ENCODE data around the gene SBNO1.
"Not testable (repeated sequence)": the region's sequence is repeated elsewhere in the genome, so short reads cannot be mapped to it uniquely, and the experiment has no call there.

Gene SBNO1

DNA sequence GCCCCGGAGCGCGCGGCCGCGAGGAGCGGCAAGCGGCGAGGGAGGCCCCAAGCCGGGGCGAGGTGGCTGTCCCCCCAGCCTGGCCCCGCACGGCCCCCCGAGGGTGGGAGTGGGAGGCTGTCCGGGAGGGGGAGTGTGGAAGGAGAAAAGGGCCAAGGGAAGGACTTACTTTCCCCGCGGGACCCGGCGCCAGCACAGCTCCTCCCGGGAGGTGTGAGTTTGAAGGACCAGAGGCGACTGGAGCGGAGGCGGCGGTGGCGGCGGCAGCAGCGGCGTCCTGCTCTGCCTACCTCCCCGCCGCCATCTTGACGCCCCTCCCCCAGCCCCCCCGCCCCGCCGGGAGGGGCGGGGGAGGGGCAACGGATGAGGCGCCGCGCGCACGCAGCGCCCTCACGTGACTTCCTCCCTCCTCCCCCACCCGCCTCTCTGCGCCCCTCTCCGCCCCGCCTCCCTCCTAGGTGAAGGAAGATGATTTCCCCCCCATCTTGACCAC, at the start of gene SBNO1:
Gene SBNO1 (minus strand): TSS at position 316 of the 493 bp plus-strand sequence. CDS start 14,406 bp downstream, outside the sequence.
- no peaks in the 10 kb centered on the region for H3K36me3 Mint-ChIP-seq
- H3K9me3 Mint-ChIP-seq = no peaks in the 10 kb centered on the region
- H3K27ac Mint-ChIP-seq = peak within 1 kb of the TSS; percentile 98

DNA sequence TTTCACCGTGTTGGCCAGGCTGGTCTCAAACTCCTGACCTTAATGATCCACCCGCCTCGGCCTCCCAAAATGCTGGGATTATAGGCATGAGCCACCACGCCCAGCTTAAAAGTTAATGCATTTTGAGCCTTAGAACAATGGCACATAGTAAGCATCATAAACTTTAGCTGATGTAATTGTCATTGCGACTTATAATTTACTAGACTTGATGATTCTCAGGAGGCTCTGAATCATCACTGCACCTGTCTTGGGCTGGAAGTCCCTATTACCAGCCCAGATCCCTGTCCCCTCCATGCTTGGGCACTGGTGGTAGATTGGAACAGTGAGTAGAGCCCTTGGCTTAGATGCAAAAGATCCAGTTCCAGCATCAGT, 45.4 kb upstream of the SBNO1 start:
- H3K4me3 Mint-ChIP-seq = no peak overlapping the region
- peaks cover 16 to 33% of the 10 kb centered on the region in 2 donors for H3K36me3 Mint-ChIP-seq
- H3K27ac Mint-ChIP-seq = peak overlapping the region; percentile 25
- no peaks in the 10 kb centered on the region for H3K9me3 Mint-ChIP-seq
- no peak for DNase-seq
- H3K27me3 Mint-ChIP-seq = no peaks in the 10 kb centered on the region
- peak in 1 of 2 donors; percentile 10 for ATAC-seq (replicated peaks)
- H3K4me1 Mint-ChIP-seq = peaks cover 4 to 5% of the 10 kb centered on the region in 2 donors

More for the DNA sequence above, at the start of gene SBNO1:
- no peak for DNase-seq
- Mint-ChIP-seq H3K4me1 (peaks cover 13 to 27% of the 10 kb centered on the region in 2 donors), H3K4me3 (peak within 1 kb of the TSS; percentile 92 to 96), H3K27me3 (no peaks in the 10 kb centered on the region)
- peak; percentile 35 to 48 for ATAC-seq (replicated peaks)

DNA sequence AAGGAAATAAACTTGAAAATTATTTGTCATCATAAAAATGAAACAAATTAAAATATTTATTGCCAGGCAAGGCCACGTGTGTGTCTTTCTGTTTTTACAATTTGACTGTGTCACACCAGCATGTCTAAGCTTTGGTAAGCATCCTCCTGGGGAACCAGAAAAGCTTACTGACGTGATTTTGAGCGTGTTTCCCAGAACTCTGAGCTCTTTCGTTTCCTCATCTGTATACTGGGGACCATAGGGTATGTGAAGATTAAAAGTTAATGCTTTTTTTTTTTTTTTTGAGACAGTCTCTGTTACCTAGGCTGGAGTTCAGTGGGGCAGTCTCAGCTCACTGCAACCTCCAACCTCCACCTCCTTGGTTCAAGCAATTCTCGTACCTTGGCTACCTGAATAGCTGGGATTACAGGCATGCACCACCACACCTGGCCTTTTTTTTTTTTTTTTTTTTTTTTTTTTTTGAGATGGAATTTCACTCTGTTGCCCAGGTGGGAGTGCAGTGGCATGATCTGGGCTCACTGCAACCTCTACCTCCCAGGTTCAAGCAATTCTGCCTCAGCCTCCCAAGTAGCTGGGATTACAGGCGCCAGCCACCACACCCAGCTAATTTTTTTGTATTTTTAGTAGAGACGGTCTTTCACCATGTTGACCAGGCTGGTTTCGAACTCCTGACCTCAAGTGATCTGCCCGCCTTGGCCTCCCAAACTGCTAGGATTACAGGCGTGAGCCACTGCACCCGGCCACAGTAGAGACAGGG, 44.8 kb upstream of the SBNO1 start:
- peak; percentile 14 to 60 for ATAC-seq (replicated peaks)
- peaks cover 19 to 34% of the 10 kb centered on the region in 2 donors for H3K36me3 Mint-ChIP-seq
- not testable (repeated sequence) for H3K4me3 Mint-ChIP-seq, DNase-seq, H3K4me1 Mint-ChIP-seq, H3K9me3 Mint-ChIP-seq, H3K27me3 Mint-ChIP-seq
- H3K27ac Mint-ChIP-seq = peak overlapping the region; percentile 25

DNA sequence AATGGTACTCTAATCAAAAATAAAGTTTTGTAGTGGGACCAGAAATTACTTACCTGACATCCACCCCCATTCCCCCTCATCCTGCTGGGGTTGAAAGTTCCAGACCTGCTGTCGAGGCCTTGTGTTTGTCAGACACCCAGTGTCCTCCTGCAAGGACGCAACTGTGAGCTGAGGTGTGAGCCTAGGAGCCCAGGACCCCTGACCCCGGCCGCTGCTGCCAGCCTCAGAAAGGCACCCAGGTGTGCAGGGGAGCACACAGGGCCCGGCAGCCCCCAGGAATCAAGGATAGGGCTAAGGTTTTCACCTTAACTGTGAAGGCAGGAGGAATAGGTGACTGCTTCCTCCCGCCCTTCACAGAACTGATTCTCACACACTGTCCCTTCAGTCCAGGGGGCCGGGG, 44.0 kb upstream of the SBNO1 start:
- not testable (repeated sequence) for ATAC-seq (replicated peaks); H3K27ac Mint-ChIP-seq; H3K4me3 Mint-ChIP-seq; H3K9me3 Mint-ChIP-seq; DNase-seq; H3K27me3 Mint-ChIP-seq
- Mint-ChIP-seq H3K36me3 (peaks cover 18 to 36% of the 10 kb centered on the region in 2 donors), H3K4me1 (peaks cover 6 to 13% of the 10 kb centered on the region in 2 donors)

DNA sequence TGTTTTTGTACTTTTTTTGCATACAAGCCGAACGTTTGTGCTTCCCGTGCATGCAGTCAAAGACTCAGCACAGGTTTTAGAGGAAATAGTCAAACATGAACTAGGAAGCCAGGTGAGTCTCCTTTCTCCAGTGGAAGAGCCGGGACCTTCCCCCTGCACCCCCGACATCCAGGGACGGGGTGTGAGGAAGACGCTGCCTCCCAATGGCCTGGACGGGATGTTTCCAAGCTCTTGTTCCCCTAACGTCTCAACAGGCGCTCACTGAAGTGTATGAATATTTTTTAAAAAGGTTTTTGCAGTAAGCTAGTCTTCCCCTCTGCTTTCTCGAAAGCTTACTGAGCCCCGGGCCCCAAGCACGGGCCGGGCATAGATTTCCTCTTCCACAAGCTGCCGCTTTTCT, 43.3 kb upstream of the SBNO1 start:
- not testable (repeated sequence) for H3K9me3 Mint-ChIP-seq; H3K4me3 Mint-ChIP-seq; DNase-seq; ATAC-seq (replicated peaks); H3K27me3 Mint-ChIP-seq; H3K27ac Mint-ChIP-seq
- H3K4me1 Mint-ChIP-seq = peaks cover 9 to 18% of the 10 kb centered on the region in 2 donors
- peaks cover 23 to 38% of the 10 kb centered on the region in 2 donors for H3K36me3 Mint-ChIP-seq

DNA sequence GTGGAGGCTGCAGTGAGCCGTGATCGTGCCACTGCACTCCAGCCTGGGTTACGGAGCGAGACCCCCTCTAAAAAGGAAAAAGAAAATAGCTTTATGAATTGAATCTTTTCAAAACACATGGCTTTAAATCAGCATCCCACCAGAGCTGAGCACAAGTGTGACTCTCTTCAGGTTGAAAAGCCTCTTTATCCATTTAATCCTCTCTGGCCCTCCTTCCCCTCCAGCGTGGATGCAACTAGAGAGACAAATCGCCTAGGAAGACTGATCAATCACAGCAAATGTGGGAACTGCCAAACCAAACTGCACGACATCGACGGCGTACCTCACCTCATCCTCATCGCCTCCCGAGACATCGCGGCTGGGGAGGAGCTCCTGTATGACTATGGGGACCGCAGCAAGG, 42.6 kb upstream of the SBNO1 start:
- H3K36me3 Mint-ChIP-seq = peaks cover 24 to 41% of the 10 kb centered on the region in 2 donors
- DNase-seq; H3K4me3 Mint-ChIP-seq; H3K9me3 Mint-ChIP-seq; ATAC-seq (replicated peaks); H3K27me3 Mint-ChIP-seq: not testable (repeated sequence)
- H3K4me1 Mint-ChIP-seq = peaks cover 12 to 21% of the 10 kb centered on the region in 2 donors
- H3K27ac Mint-ChIP-seq = peak overlapping the region; percentile 47

DNA sequence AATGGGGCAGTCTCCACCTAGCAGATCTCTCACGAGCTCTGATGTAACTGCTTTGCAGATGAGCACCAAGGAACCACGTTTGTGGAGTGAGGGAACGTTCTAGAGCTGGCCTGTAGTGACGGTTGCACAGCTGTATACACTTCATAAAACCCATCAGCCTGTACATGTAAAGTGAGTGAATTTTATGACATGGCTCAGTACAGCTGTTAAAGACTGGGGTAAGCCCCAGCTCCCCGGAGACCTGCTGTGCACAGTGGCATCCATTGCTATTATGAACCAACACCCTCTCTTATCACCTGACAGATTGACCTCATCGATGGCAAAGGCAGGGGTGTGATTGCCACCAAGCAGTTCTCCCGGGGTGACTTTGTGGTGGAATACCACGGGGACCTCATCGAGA, 39.9 kb upstream of the SBNO1 start:
- DNase-seq = no peak
- peaks cover 24 to 40% of the 10 kb centered on the region in 2 donors for H3K36me3 Mint-ChIP-seq
- peaks cover 9 to 19% of the 10 kb centered on the region in 2 donors for H3K4me1 Mint-ChIP-seq
- H3K27ac Mint-ChIP-seq = no peak overlapping the region
- ATAC-seq (replicated peaks) = peak; percentile 76 to 93
- H3K4me3 Mint-ChIP-seq = no peak overlapping the region
- H3K27me3 Mint-ChIP-seq = no peaks in the 10 kb centered on the region
- no peaks in the 10 kb centered on the region for H3K9me3 Mint-ChIP-seq

DNA sequence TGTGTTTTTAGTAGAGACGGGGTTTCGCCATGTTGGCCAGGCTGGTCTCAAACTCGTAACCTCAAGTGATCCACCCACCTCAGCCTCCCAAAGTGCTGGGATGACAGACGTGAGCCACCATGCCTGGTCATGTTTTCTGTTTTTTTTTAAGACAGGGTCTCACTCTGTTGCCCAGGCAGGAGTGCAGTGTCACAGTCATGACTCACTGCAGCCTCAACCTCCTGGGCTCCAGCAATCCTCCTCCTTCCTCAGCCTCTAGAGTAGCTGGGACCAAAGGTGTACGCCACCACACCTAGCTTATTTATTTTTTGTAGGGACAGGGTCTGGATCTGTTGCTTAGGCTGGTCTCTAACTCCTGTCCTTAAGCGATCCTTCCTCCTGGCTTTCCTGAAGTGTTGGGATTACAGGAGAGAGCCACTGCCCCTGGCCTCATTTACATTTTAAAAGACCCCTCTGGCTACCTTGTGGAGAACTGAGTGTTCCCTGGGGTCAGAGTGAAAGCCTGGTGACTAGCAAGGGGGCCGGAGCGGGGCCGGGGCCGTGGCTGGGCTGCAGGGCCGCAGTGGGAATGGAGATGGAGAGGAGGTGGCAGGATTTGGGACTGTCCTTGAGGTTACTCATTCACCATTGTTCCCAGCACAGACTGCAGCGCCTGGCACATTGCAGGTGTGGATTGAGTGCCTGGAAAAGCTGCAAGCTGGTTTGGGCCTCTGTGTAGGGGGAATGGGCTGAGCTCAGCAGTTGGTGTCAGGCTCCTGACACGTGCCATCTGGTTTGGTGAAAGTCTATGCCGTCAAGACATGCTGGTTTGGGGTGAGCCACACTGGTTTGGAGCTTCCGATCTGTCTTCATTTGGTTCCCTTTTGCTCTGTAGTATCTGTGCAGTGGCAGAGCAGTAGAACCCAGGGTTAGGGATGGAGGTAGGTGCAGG, 37.4 kb upstream of the SBNO1 start:
- no peaks in the 10 kb centered on the region for H3K27me3 Mint-ChIP-seq
- H3K9me3 Mint-ChIP-seq = no peaks in the 10 kb centered on the region
- no peak for DNase-seq
- ATAC-seq (replicated peaks) = no peak
- H3K4me3 Mint-ChIP-seq = no peak overlapping the region
- peaks cover 8 to 24% of the 10 kb centered on the region in 2 donors for H3K4me1 Mint-ChIP-seq
- H3K36me3 Mint-ChIP-seq = peaks cover 29 to 44% of the 10 kb centered on the region in 2 donors
- H3K27ac Mint-ChIP-seq = peak overlapping the region; percentile 67

DNA sequence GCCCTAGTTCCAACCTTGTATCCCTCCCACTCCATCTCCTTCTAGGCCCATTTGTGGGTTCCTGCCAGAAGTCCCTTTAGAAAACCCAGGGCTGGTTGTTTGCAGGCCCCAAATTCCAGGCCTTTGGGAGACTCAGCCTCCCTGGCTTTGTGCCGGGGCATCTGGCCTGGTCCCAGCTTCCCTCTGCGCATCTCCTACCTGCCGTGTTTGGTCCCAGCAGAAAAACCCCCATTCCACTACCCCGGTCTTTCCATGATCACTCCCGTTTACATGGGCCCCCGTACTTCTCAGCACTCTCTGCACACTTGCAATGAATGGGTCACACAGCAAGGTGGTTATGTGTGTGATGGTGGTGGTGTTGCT, 34.6 kb upstream of the SBNO1 start:
- Mint-ChIP-seq H3K27me3 (no peaks in the 10 kb centered on the region), H3K4me1 (peaks cover 8 to 26% of the 10 kb centered on the region in 2 donors), H3K27ac (no peak overlapping the region), H3K9me3 (no peaks in the 10 kb centered on the region), H3K36me3 (peaks cover 34 to 53% of the 10 kb centered on the region in 2 donors), H3K4me3 (no peak overlapping the region)
- ATAC-seq (replicated peaks) (no peak), DNase-seq (no peak)

DNA sequence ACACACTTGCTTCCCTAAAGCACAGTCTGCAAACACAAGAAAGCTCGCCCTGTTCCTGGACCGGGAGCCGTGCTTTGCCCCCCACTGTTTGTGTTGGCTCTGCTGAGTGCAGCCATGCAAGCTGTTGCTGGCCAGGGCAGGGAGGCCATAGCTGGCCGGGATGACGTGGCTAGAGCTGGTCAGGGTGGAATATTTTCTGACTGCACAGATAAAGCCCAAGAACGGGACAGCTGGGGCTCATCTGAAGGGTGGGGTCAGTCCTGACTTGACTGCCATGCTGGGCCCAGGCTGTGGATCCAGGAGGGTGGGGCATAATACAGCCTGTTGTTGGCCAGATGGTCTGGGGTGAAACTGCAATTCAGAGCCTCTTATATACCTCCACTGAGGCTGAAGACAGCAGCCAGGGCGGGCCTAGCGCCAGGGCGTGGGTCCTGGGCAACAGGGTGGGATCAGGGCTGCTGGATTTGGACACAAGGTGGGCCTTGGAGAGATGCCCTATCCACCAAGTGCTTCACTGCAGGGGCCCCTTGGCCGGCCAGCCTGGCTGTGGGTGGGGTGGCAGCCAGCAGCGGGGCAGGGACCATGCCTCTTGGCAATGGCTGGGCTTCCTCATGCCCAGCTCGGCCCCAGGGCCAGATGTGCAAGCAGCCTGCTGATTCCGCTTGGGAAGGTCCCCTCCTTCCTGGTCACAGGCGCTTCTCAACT, 34.1 kb upstream of the SBNO1 start:
- DNase-seq (no peak), ATAC-seq (replicated peaks) (no peak)
- no peak overlapping the region for H3K27ac Mint-ChIP-seq
- peaks cover 7 to 23% of the 10 kb centered on the region in 2 donors for H3K4me1 Mint-ChIP-seq
- no peaks in the 10 kb centered on the region for H3K9me3 Mint-ChIP-seq
- H3K4me3 Mint-ChIP-seq = no peak overlapping the region
- peaks cover 32 to 49% of the 10 kb centered on the region in 2 donors for H3K36me3 Mint-ChIP-seq
- no peaks in the 10 kb centered on the region for H3K27me3 Mint-ChIP-seq

DNA sequence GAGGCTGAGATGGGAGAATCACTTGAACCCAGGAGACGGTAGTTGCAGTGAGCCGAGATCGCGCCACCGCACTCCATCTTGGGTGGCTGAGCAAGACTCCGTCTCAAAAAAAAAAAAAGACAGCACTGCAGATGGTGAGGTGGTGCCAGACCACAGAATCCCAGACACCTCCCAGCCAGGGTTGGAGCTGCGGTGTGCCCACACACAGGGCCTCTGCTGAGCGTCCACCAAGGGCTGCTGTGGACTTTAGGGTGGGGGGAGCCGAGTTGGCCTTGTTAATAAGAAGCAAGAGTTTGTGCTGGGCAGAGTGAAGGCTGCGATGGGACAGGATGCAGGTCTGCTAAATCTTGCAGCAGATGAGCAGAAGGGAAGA, 33.5 kb upstream of the SBNO1 start:
- no peak for DNase-seq
- Mint-ChIP-seq H3K4me1 (peaks cover 4 to 18% of the 10 kb centered on the region in 2 donors), H3K9me3 (no peaks in the 10 kb centered on the region), H3K27ac (no peak overlapping the region), H3K36me3 (peaks cover 31 to 49% of the 10 kb centered on the region in 2 donors), H3K27me3 (no peaks in the 10 kb centered on the region), H3K4me3 (no peak overlapping the region)
- no peak for ATAC-seq (replicated peaks)

DNA sequence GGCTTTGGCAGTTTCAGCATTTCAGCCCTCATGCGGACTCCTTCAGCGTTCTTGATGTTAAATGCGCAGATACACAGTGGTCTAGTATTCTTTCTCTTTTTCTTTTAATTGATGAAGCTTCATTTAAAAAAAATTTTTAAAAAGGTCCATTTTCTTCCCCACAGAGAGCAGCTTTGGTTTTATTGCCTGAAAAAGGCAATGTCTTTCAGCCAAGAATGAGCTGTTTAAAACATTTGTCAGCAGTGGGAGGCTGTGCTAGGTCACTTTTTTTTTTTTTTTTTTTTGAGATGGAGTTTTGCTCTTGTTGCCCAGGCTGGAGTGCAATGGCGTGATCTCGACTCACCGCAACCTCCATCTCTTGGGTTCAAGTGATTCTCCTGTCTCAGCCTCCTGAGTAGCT, 32.8 kb upstream of the SBNO1 start:
- no peak for ATAC-seq (replicated peaks)
- Mint-ChIP-seq H3K36me3 (peaks cover 28 to 46% of the 10 kb centered on the region in 2 donors), H3K27ac (no peak overlapping the region), H3K4me3 (no peak overlapping the region), H3K9me3 (no peaks in the 10 kb centered on the region), H3K4me1 (peaks cover 2 to 15% of the 10 kb centered on the region in 2 donors), H3K27me3 (no peaks in the 10 kb centered on the region)
- DNase-seq = no peak

DNA sequence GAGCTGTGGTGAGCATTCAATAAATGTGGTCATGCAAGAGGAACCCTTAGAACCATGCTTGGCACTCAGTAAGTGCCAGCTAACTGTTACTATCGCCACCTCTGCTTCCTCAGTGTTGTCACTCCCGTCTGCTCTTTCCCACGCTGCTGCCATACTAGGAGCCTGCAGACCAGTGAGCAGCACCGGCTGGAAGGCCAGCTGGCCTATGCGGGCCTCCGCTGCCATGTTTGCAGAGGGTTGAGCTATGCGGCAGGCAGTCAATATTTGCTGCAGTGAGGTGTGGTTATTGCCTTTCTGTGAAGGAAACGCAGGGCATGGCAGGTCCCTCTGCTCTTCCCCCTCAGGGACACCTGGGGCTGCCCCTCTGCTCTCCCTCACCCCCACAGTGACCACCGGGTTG, 32.3 kb upstream of the SBNO1 start:
- DNase-seq (no peak), ATAC-seq (replicated peaks) (no peak)
- Mint-ChIP-seq H3K36me3 (peaks cover 28 to 43% of the 10 kb centered on the region in 2 donors), H3K4me3 (no peak overlapping the region), H3K9me3 (no peaks in the 10 kb centered on the region), H3K27me3 (no peaks in the 10 kb centered on the region), H3K4me1 (peaks cover 1 to 16% of the 10 kb centered on the region in 2 donors), H3K27ac (no peak overlapping the region)

DNA sequence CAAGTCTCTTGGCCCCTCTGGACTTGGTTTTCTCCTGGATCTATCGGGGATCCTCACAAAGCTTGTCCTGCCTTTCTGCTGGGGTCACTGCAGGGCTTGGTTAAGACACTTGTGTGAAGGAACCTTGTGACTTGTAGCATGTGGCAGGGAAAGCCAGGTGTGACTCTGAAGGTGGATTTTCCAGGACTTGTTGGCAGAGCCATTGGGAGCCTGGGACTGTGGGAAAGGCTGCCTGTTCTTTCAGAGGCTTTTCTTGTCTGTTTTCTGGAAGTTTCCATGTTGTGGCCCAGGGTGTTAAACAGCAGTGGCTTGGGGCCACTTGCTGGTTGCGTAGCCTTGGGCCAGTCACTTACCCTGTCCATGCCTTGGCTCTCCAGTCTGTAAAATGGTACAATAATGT, 31.9 kb upstream of the SBNO1 start:
- H3K27me3 Mint-ChIP-seq = no peaks in the 10 kb centered on the region
- DNase-seq = no peak

More for the DNA sequence above, 31.9 kb upstream of the SBNO1 start:
- H3K4me1 Mint-ChIP-seq = peaks cover 1 to 19% of the 10 kb centered on the region in 2 donors
- ATAC-seq (replicated peaks) = no peak
- H3K4me3 Mint-ChIP-seq = no peak overlapping the region
- peaks cover 32 to 45% of the 10 kb centered on the region in 2 donors for H3K36me3 Mint-ChIP-seq
- no peaks in the 10 kb centered on the region for H3K9me3 Mint-ChIP-seq
- H3K27ac Mint-ChIP-seq = no peak overlapping the region

All from stimulated activated naive B cell treated with anti-CD40 and anti-IgM and Interleukin-4, amounts not matched to agents 10 μg/mL and 1 μg/mL and 100 μg/mL, for 72 hours (primary cell).